Tibial artery (tissue), 4 donors: Measurements from ENCODE around the gene FAM234A.

Source experiments
- DNase-seq, 2 donors: peaks; one replicate each; pipeline ENCODE4 v3.0.0-alpha.2; 2019
- H3K27ac ChIP-seq, 2 donors: fragments of 200-600 bp; sonication (generic) in 1 of 2; 1 replicate in 1 of 2; 2 replicates in 1 of 2; pipeline ENCODE4 v1.5.1; 2018 to 2019; ENCODE audit warnings: mild to moderate bottlenecking in 1 of 2
- H3K27me3 ChIP-seq, 2 donors: fragments of 200-600 bp; sonication (generic) in 1 of 2; one replicate each; pipeline versions ENCODE4 v1.5.1 to v1.6.0; 2016 to 2019
- H3K36me3 ChIP-seq, 3 donors: fragments of 200-600 bp; sonication (generic) in 2 of 3; one replicate each; pipeline ENCODE4 v1.5.1; 2016 to 2019; ENCODE audit warnings: mild to moderate bottlenecking in 2 of 3
- H3K4me1 ChIP-seq, 4 donors: fragments of 200-600 bp; sonication (generic) in 2 of 4; 1 replicate in 3 of 4; 2 replicates in 1 of 4; pipeline ENCODE4 v1.5.1; 2016 to 2019
- H3K4me3 ChIP-seq, 2 donors: fragments of 200-600 bp; sonication (generic) in 1 of 2; 1 replicate in 1 of 2; 2 replicates in 1 of 2; pipeline ENCODE4 v1.5.1; 2018 to 2019; ENCODE audit warnings: mild to moderate bottlenecking in 2 of 2
- H3K9me3 ChIP-seq, 3 donors: fragments of 200-600 bp; sonication (generic) in 1 of 3; one replicate each; pipeline ENCODE4 v1.5.1; 2016 to 2019
- CTCF ChIP-seq, 2 experiments: fragments of 200-600 bp in 1 of 2; fragments of 450-650 bp in 1 of 2; IDR thresholded peaks; one replicate each; pipeline ENCODE4 v1.5.1; 2017 to 2019; ENCODE audit warnings: antibody characterized with exemption in 2 of 2, mild to moderate bottlenecking in 1 of 2, moderate library complexity in 1 of 2
- intact Hi-C: fragments of 100-400 bp; cut with DNase I; formaldehyde crosslinking; loops from one replicate; pipeline ENCODE4 v1.15.0; 2023; ENCODE audit warnings: low total_unique reads

FAM234A gene

GRCh38 chr16:314795-315299 is 80.2 kb downstream of the FAM234A start:
- no peak for DNase-seq
- intact Hi-C loops: no loop called here
- no peak for TF ChIP-seq CTCF (IDR thresholded peaks at IDR 0.05)
- Histone ChIP-seq H3K9me3 (no peaks in the 10 kb centered on the region), H3K36me3 (peaks cover 19 to 51% (median 38%) of the 10 kb centered on the region in 3 donors), H3K4me3 (no peak overlapping the region), H3K4me1 (no peaks in the 10 kb centered on the region), H3K27me3 (no peaks in the 10 kb centered on the region), H3K27ac (no peak overlapping the region)
